GM23248 (cell line): ENCODE results near the gene PRKCQ. TPM values are rescaled to one million over a fixed set of nuclear protein-coding genes. Genes with fewer than 3 reads are reported as not detected.

Experiments
- DNase-seq: peaks from one replicate; pipeline ENCODE4 v3.0.0-alpha.2; 2015
- H2AFZ ChIP-seq: fragments of 200-600 bp; sonication (generic); 2 replicates; pipeline ENCODE4 v1.6.1; 2016; ENCODE audit warnings: antibody characterized with exemption
- H3F3A ChIP-seq: fragments of 200-600 bp; sonication (generic); 2 replicates; pipeline ENCODE4 v1.6.1; 2016; ENCODE audit warnings: mild to moderate bottlenecking, antibody characterized with exemption, mixed run types; ENCODE audit not compliant: insufficient read depth
- H3K27ac ChIP-seq: fragments of 200-600 bp; sonication (generic); 2 replicates; pipeline ENCODE4 v1.5.1; 2016; ENCODE audit warnings: mild to moderate bottlenecking
- H3K27me3 ChIP-seq: fragments of 200-600 bp; sonication (generic); replicated peaks from 2 replicates; pipeline ENCODE4 v1.6.1; 2016; ENCODE audit warnings: mild to moderate bottlenecking; ENCODE audit not compliant: insufficient read depth
- H3K36me3 ChIP-seq: fragments of 200-600 bp; sonication (generic); 2 replicates; pipeline ENCODE4 v1.6.1; 2016; ENCODE audit warnings: low read depth, mild to moderate bottlenecking
- H3K4me1 ChIP-seq: fragments of 200-600 bp; sonication (generic); 2 replicates; pipeline ENCODE4 v1.6.1; 2016; ENCODE audit warnings: mild to moderate bottlenecking; ENCODE audit not compliant: insufficient read depth
- H3K4me2 ChIP-seq: fragments of 200-600 bp; sonication (generic); one replicate; pipeline ENCODE4 v1.6.1; 2016; ENCODE audit warnings: mild to moderate bottlenecking; ENCODE audit not compliant: unreplicated experiment
- H3K4me3 ChIP-seq: fragments of 200-600 bp; sonication (generic); 2 replicates; pipeline ENCODE4 v1.5.1; 2016; ENCODE audit warnings: mild to moderate bottlenecking
- H3K79me2 ChIP-seq: fragments of 200-600 bp; sonication (generic); 2 replicates; pipeline ENCODE4 v1.6.1; 2016; ENCODE audit warnings: mild to moderate bottlenecking; ENCODE audit not compliant: insufficient read depth
- H3K9ac ChIP-seq: fragments of 200-600 bp; sonication (generic); 2 replicates; pipeline ENCODE4 v1.6.1; 2016; ENCODE audit warnings: mild to moderate bottlenecking
- H3K9me2 ChIP-seq: fragments of 200-600 bp; sonication (generic); 2 replicates; pipeline ENCODE4 v1.6.1; 2016; ENCODE audit warnings: mixed run types, mild to moderate bottlenecking, moderate library complexity; ENCODE audit not compliant: insufficient read depth
- H3K9me3 ChIP-seq: fragments of 200-600 bp; sonication (generic); one replicate; pipeline ENCODE4 v1.6.1; 2017; ENCODE audit warnings: low read depth
- H4K20me1 ChIP-seq: fragments of 200-600 bp; sonication (generic); 2 replicates; pipeline ENCODE4 v1.6.0; 2016; ENCODE audit not compliant: insufficient read depth
- EZH2 ChIP-seq: fragments of 200-600 bp; sonication (generic); IDR thresholded peaks from 2 replicates; pipeline ENCODE4 v1.6.1; 2018; ENCODE audit warnings: antibody characterized with exemption, mild to moderate bottlenecking; ENCODE audit not compliant: insufficient read depth, poor library complexity, severe bottlenecking
- EZH2phosphoT487 ChIP-seq: fragments of 200-600 bp; sonication (generic); IDR thresholded peaks from 2 replicates; pipeline ENCODE4 v1.6.1; 2018; ENCODE audit warnings: antibody characterized with exemption, moderate library complexity, mild to moderate bottlenecking, low read depth; ENCODE audit not compliant: insufficient read depth
- WGBS, 2 experiments: methylation state at CpG; one replicate each; pipeline ENCODE4 v1.1.6; 2015 to 2017; ENCODE audit warnings: low lambda C conversion rate in 2 of 2, low coverage in 1 of 2; ENCODE audit errors: missing lambda C conversion rate in 2 of 2; 5-methylcytosine and 5-hydroxymethylcytosine counted together
- in situ Hi-C: fragments of 300-500 bp; cut with MboI; formaldehyde crosslinking; loops from 2 replicates; pipeline ENCODE4 v1.15.0; 2020
- polyA plus RNA-seq: library from polyadenylated mRNA; unstranded; fragments of >200 nt; fragmentation: Nextera tagmentation; extraction: Ambion mirVana; gene quantifications from 2 replicates; pipeline ENCODE4 v1.2.1, GENCODE V29; 2016
- total RNA-seq: library from RNA; depleted of rRNA; stranded (reverse); fragments of >200 nt; shearing (Covaris generic); gene quantifications from 2 replicates; pipeline ENCODE4 v1.2.3, GENCODE V29; 2014

PRKCQ gene
- total and polyA plus RNA-seq, 2 experiments from 2014 or later, result not detected

DNA sequence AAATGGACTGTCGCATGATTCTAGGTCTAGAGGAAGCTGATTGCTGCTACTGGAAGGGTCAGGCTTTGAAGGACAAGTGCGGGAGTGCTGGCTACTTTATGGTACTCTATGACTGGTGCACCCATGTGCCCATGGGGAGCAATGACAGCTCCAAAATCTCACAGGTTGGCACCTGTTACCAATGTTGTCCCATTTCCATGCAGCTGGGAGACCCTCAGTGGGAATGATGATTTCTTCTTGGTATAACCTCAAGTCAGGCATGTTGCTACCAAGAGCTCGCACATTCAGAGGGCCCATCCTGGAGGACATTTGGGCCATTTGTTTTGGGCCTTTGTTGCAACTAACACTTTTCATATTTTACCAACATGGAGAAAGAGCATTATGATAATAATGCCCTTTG, 174.4 kb downstream of the PRKCQ start:
- Histone ChIP-seq H4K20me1 (no peaks in the 10 kb centered on the region), H3K9me2 (no peaks in the 10 kb centered on the region), H3F3A (peaks cover 11% of the 10 kb centered on the region; the same call in 1 of the 2 replicates), H3K27me3 (peaks cover 19% of the 10 kb centered on the region), H3K4me1 (peaks cover 13% of the 10 kb centered on the region), H3K9me3 (no peaks in the 10 kb centered on the region), H3K4me3 (no peak overlapping the region), H3K27ac (no peak overlapping the region), H3K79me2 (no peaks in the 10 kb centered on the region), H3K9ac (no peak overlapping the region), H2AFZ (no peak overlapping the region), H3K36me3 (no peaks in the 10 kb centered on the region), H3K4me2 (no peak overlapping the region)
- no peak for DNase-seq
- in situ Hi-C loops, result no loop called here
- no peak for TF ChIP-seq EZH2
- TF ChIP-seq EZH2phosphoT487, result no peak
- WGBS, 2 experiments, result 88 to 96% methylated on average over 3 of the region's 3 CpGs

DNA sequence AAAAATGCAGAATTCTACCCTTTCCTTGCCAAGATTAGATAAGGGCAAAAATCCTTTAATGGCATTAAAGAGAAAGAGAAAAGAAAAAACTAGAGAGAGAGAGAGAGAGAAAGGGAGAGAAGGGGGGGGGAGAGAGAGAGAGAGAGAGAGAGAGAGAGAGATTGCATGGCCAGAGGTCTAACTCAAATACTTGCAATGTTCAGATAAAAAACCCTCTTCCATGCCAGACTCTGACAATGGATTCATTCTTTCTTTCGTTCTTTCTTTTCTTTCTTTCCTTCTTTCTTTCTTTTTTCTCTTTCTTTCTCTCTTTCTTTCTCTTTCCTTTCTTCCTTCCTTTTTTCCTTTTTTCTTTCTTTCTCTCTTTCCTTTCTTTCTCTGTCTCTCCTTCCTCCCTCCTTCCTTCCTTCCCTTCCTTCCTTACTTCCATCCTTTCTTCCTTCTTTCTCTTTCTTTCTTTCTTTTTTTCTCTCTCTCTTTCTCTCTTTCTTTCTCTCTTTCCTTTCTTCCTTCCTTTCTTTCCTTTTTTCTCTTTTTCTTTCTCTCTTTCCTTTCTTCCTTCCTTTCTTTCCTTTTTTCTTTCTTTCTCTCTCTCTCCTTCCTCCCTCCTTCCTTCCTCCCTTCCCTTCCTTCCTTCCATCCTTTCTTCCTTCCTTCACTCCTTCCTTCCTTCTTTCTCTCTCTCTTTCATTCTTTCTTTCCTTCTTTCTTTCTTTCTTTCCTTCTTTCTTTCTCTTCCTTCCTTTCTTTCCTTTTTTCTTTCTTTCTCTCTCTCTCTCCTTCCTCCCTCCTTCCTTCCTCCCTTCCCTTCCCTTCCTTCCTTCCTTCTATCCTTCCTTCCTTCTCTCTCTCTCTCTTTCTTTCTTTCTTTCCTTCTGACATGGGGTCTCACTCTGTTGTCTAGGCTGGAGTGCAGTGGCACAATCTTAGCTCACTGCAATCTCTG, 175.7 kb downstream of the PRKCQ start:
- WGBS, 2 experiments, result 75 to 81% methylated on average over 1 of the region's 1 CpG
- no peak for DNase-seq
- H3K9ac ChIP-seq, result no peak overlapping the region
- no peaks in the 10 kb centered on the region for H3K36me3 ChIP-seq
- no peak overlapping the region for H2AFZ ChIP-seq
- no peak for TF ChIP-seq EZH2
- no peak for TF ChIP-seq EZH2phosphoT487
- H3K9me2 ChIP-seq, result no peaks in the 10 kb centered on the region
- H3K27ac ChIP-seq, result no peak overlapping the region
- no peaks in the 10 kb centered on the region for H3F3A ChIP-seq
- no peak overlapping the region for H3K4me3 ChIP-seq
- peaks cover 4% of the 10 kb centered on the region for H3K4me1 ChIP-seq
- no peaks in the 10 kb centered on the region for H3K9me3 ChIP-seq
- peaks cover 19% of the 10 kb centered on the region for H3K27me3 ChIP-seq
- no peak overlapping the region for H3K4me2 ChIP-seq
- in situ Hi-C loops, result no loop called here
- H4K20me1 ChIP-seq, result no peaks in the 10 kb centered on the region
- H3K79me2 ChIP-seq, result no peaks in the 10 kb centered on the region

DNA sequence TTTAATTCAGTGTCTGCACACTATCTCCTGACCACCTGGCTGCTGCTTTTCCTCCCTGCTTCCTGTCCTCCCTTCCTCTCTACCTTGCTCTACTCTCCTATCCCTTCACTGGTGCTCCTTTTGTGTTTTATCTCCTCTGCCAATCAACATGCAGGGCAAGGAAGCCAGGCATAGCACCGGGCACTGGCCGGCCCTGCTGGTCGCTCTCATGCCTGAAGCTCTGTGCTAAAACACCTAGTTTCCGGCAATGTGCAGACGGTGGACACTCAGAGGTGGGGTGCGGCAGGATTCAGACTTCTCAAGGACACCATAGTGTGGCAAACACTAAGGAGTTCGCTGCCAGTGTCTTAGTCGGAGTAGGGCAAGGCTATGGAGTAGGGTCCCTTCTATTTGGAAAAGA, 177.1 kb downstream of the PRKCQ start:
- Histone ChIP-seq H3K4me3 (no peak overlapping the region), H3K4me2 (no peak overlapping the region), H3K27me3 (peaks cover 19% of the 10 kb centered on the region), H4K20me1 (no peaks in the 10 kb centered on the region), H3K9ac (no peak overlapping the region), H2AFZ (no peak overlapping the region), H3K27ac (no peak overlapping the region), H3F3A (peaks cover 5% of the 10 kb centered on the region), H3K79me2 (no peaks in the 10 kb centered on the region), H3K9me3 (no peaks in the 10 kb centered on the region), H3K36me3 (no peaks in the 10 kb centered on the region), H3K9me2 (no peaks in the 10 kb centered on the region), H3K4me1 (peaks cover 4% of the 10 kb centered on the region)
- 88 to 91% methylated on average over 8 of the region's 8 CpGs for WGBS, 2 experiments
- in situ Hi-C loops, result no loop called here
- no peak for TF ChIP-seq EZH2phosphoT487
- no peak for TF ChIP-seq EZH2
- no peak for DNase-seq

DNA sequence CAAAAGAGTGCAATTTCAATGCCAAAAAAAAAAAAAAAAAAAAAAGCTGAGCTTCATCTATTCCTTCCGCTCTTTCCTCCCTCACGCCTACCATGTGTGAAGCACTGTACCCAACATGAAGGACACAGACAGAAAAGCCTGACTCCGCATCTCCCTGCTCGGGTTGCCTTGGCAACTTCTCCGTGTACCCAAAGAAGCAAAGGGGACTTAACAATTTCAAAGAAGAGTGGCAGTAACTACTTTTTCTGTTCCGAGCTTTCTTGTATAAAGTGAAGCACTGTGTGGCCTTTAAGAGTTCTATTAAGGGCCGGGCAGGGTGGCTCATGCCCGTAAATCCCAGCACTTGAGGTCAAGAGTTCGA, 177.7 kb downstream of the PRKCQ start:
- H3K36me3 ChIP-seq, result no peaks in the 10 kb centered on the region
- H3K9me2 ChIP-seq, result no peaks in the 10 kb centered on the region
- peaks cover 4% of the 10 kb centered on the region for H3K4me1 ChIP-seq
- no peaks in the 10 kb centered on the region for H4K20me1 ChIP-seq
- TF ChIP-seq EZH2phosphoT487 (no peak), EZH2 (no peak)
- H3K4me2 ChIP-seq, result no peak overlapping the region
- 53 to 58% methylated on average over 9 of the region's 9 CpGs for WGBS, 2 experiments
- peaks cover 19% of the 10 kb centered on the region for H3K27me3 ChIP-seq
- no peak for DNase-seq
- peaks cover 11% of the 10 kb centered on the region for H3F3A ChIP-seq
- H3K79me2 ChIP-seq, result no peaks in the 10 kb centered on the region
- no peak overlapping the region for H2AFZ ChIP-seq
- H3K9ac ChIP-seq, result no peak overlapping the region
- H3K9me3 ChIP-seq, result no peaks in the 10 kb centered on the region
- H3K4me3 ChIP-seq, result no peak overlapping the region
- in situ Hi-C loops, result no loop called here
- no peak overlapping the region for H3K27ac ChIP-seq
